GM12801 (cell line): Measurements from ENCODE around the gene PAQR8.

Source experiments
- CTCF ChIP-seq: IDR thresholded peaks from one replicate; pipeline ENCODE4 v1.5.1; 2011; ENCODE audit warnings: control low read depth; ENCODE audit not compliant: insufficient read length; ENCODE audit errors: extremely low read depth

PAQR8 gene

DNA sequence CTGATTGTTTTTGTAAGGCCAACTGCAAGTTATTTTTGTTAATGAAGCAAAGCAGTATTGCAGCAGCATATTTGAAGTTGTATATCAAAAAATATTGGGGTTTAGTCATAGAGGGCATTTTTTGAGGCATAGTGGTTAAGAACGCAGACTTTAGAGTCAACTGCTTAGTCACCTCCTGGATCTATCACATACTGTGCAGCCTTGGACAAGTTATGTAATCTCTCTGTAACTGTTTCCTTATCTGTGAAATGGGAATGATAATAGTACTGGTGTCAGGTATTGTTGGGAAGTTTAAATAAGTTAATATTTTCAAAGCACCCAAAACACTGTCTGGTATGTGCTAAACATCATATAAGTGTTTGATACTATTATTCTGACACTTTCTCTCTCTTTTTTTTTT is 31.0 kb downstream of the PAQR8 start:
- no peak for TF ChIP-seq CTCF

DNA sequence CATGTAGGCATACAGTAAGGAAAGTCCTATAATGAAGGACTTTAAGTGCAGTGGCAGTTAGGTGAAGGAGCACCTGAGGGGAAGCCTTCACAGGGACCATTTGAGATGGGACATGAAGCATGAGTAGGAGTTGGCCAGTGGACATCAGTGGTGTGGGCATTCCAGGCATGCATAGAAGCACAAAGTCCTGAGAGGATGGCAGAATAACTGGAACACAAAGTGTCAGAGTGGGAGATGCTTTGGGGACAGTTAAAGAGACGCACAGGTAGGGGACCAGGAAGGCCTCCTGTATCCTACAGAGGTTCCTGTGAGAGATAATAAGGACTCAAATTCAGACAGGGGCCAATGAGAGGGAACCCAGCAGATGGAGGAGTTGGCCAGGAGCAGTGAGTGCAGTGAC is 31.8 kb downstream of the PAQR8 start:
- no peak for TF ChIP-seq CTCF

GRCh38 chr6:52394251-52394666 is 32.3 kb downstream of the PAQR8 start:
- TF ChIP-seq CTCF: no peak

DNA sequence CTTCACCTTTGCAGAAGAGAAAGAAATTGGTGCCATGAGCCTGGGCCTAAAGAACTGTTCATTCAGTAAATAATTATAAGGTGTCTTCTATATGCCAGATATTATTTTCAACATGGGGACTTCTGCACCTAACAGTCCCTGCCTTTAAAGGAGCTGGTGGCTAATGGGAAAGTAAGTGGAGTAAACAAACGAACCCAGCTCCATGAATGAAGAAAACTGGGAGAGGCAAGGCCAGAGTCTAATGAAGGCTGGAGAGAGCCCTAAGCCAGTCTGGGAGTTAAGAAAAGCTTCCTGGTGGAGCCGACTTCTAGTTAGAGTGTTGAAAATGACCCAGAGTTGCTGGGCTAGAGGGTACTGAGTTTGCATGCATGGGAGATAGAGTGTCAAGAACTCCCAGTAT is 34.0 kb downstream of the PAQR8 start:
- TF ChIP-seq CTCF: no peak

DNA sequence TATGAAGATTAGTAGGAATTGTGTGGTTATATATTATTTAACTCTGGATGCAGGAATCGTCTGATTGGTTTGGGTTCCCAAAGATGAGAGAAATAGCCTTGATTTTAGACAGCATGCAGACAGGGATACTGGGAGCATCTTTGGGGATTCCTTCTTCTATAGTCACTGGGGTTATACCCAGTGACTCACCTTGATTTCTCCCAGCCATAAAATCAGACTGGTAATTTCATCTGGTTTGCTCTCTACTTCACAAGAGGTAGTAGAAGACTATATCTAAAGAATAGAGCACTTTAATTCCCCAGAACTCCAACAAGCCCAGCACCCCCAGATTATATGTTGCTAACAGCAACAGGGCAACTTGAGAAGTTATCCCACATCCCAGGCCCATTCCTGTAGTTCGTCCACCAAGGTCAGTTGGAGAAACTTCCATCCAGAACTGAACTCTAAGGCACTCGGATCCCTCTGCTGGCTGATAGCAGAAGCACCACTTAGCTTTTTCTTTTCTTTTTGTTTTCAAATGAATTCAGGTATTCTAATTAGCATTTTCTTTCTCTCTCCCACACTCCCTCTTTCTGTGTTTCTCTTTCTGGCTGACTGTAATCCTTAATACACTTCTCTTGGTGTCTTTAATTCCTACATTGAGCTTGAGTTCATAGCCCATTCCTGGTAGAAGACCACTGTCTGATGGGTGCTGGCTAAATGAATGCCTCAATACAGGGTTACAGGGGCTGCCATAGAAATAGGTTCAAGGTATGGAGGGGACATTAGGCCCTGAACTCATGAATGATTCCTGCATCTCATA is 37.8 kb downstream of the PAQR8 start:
- peak; percentile 83 for TF ChIP-seq CTCF

GRCh38 chr6:52400313-52401041 is 38.5 kb downstream of the PAQR8 start:
- TF ChIP-seq CTCF: no peak

GRCh38 chr6:52403086-52403485 is 41.1 kb downstream of the PAQR8 start:
- TF ChIP-seq CTCF: no peak
